Measurements from ENCODE around the gene RIMS3.

The RIMS3 gene

GRCh38 chr1:40668769-40669525, 3.5 kb upstream of the RIMS3 start:
- peaks cover 11 to 16% of the 10 kb centered on the region in 2 donors for H3K4me1 ChIP-seq (ENCODE audit: control insufficient read depth in 1 of 2, insufficient read depth in 2 of 2, low read length in 2 of 2)
- H3K4me3 ChIP-seq (ENCODE audit: low read depth in 1 of 2, low read length in 2 of 2): peak overlapping the region; percentile 26 to 45
- H3K9me3 ChIP-seq (ENCODE audit: control insufficient read depth in 1 of 2, low read length in 2 of 2): no peaks in the 10 kb centered on the region
- no peaks in the 10 kb centered on the region for H3K36me3 ChIP-seq (ENCODE audit: control insufficient read depth in 1 of 2, insufficient read depth in 2 of 2, low read length in 2 of 2)
- H3K27ac ChIP-seq (ENCODE audit: low read depth, low read length): no peak overlapping the region
- H3K9ac ChIP-seq (ENCODE audit: low read depth in 1 of 2, low read length in 2 of 2): peak overlapping the region in 1 of 2 donors; percentile 22
- no peaks in the 10 kb centered on the region for H3K27me3 ChIP-seq (ENCODE audit: control insufficient read depth in 1 of 2, insufficient read depth in 2 of 2, low read length in 2 of 2)

GRCh38 chr1:40664791-40665190, 691 bp downstream of the RIMS3 start:
- H3K4me1 ChIP-seq (ENCODE audit: control insufficient read depth in 1 of 2, insufficient read depth in 2 of 2, low read length in 2 of 2): peaks cover 11 to 16% of the 10 kb centered on the region in 2 donors
- H3K36me3 ChIP-seq (ENCODE audit: control insufficient read depth in 1 of 2, insufficient read depth in 2 of 2, low read length in 2 of 2): no peaks in the 10 kb centered on the region
- H3K27me3 ChIP-seq (ENCODE audit: control insufficient read depth in 1 of 2, insufficient read depth in 2 of 2, low read length in 2 of 2): no peaks in the 10 kb centered on the region
- H3K9me3 ChIP-seq (ENCODE audit: control insufficient read depth in 1 of 2, low read length in 2 of 2): no peaks in the 10 kb centered on the region
- H3K9ac ChIP-seq (ENCODE audit: low read depth in 1 of 2, low read length in 2 of 2): no peak overlapping the region
- peak overlapping the region; percentile 66 to 76 for H3K4me3 ChIP-seq (ENCODE audit: low read depth in 1 of 2, low read length in 2 of 2)
- H3K27ac ChIP-seq (ENCODE audit: low read depth, low read length): no peak overlapping the region

GRCh38 chr1:40664167-40664537, 1.3 kb downstream of the RIMS3 start:
- Histone ChIP-seq H3K27me3 (ENCODE audit: control insufficient read depth in 1 of 2, insufficient read depth in 2 of 2, low read length in 2 of 2) (no peaks in the 10 kb centered on the region), H3K36me3 (ENCODE audit: control insufficient read depth in 1 of 2, insufficient read depth in 2 of 2, low read length in 2 of 2) (no peaks in the 10 kb centered on the region), H3K9me3 (ENCODE audit: control insufficient read depth in 1 of 2, low read length in 2 of 2) (no peaks in the 10 kb centered on the region), H3K4me1 (ENCODE audit: control insufficient read depth in 1 of 2, insufficient read depth in 2 of 2, low read length in 2 of 2) (peaks cover 11 to 15% of the 10 kb centered on the region in 2 donors), H3K9ac (ENCODE audit: low read depth in 1 of 2, low read length in 2 of 2) (no peak overlapping the region), H3K27ac (ENCODE audit: low read depth, low read length) (no peak overlapping the region), H3K4me3 (ENCODE audit: low read depth in 1 of 2, low read length in 2 of 2) (no peak overlapping the region)

GRCh38 chr1:40663324-40664166, 1.9 kb downstream of the RIMS3 start:
- H3K4me1 ChIP-seq (ENCODE audit: control insufficient read depth in 1 of 2, insufficient read depth in 2 of 2, low read length in 2 of 2): peaks cover 9 to 11% of the 10 kb centered on the region in 2 donors
- no peaks in the 10 kb centered on the region for H3K9me3 ChIP-seq (ENCODE audit: control insufficient read depth in 1 of 2, low read length in 2 of 2)
- H3K36me3 ChIP-seq (ENCODE audit: control insufficient read depth in 1 of 2, insufficient read depth in 2 of 2, low read length in 2 of 2): no peaks in the 10 kb centered on the region
- H3K4me3 ChIP-seq (ENCODE audit: low read depth in 1 of 2, low read length in 2 of 2): no peak overlapping the region
- no peaks in the 10 kb centered on the region for H3K27me3 ChIP-seq (ENCODE audit: control insufficient read depth in 1 of 2, insufficient read depth in 2 of 2, low read length in 2 of 2)
- no peak overlapping the region for H3K27ac ChIP-seq (ENCODE audit: low read depth, low read length)
- H3K9ac ChIP-seq (ENCODE audit: low read depth in 1 of 2, low read length in 2 of 2): no peak overlapping the region

GRCh38 chr1:40662864-40663263, 2.6 kb downstream of the RIMS3 start:
- Histone ChIP-seq H3K4me1 (ENCODE audit: control insufficient read depth in 1 of 2, insufficient read depth in 2 of 2, low read length in 2 of 2) (peaks cover 8 to 11% of the 10 kb centered on the region in 2 donors), H3K36me3 (ENCODE audit: control insufficient read depth in 1 of 2, insufficient read depth in 2 of 2, low read length in 2 of 2) (no peaks in the 10 kb centered on the region), H3K27ac (ENCODE audit: low read depth, low read length) (no peak overlapping the region), H3K9ac (ENCODE audit: low read depth in 1 of 2, low read length in 2 of 2) (no peak overlapping the region), H3K9me3 (ENCODE audit: control insufficient read depth in 1 of 2, low read length in 2 of 2) (no peaks in the 10 kb centered on the region), H3K27me3 (ENCODE audit: control insufficient read depth in 1 of 2, insufficient read depth in 2 of 2, low read length in 2 of 2) (no peaks in the 10 kb centered on the region), H3K4me3 (ENCODE audit: low read depth in 1 of 2, low read length in 2 of 2) (no peak overlapping the region)

GRCh38 chr1:40662151-40662550, 3.3 kb downstream of the RIMS3 start:
- no peaks in the 10 kb centered on the region for H3K36me3 ChIP-seq (ENCODE audit: control insufficient read depth in 1 of 2, insufficient read depth in 2 of 2, low read length in 2 of 2)
- H3K9me3 ChIP-seq (ENCODE audit: control insufficient read depth in 1 of 2, low read length in 2 of 2): no peaks in the 10 kb centered on the region
- H3K4me1 ChIP-seq (ENCODE audit: control insufficient read depth in 1 of 2, insufficient read depth in 2 of 2, low read length in 2 of 2): peaks cover 8 to 11% of the 10 kb centered on the region in 2 donors
- no peak overlapping the region for H3K9ac ChIP-seq (ENCODE audit: low read depth in 1 of 2, low read length in 2 of 2)
- H3K27ac ChIP-seq (ENCODE audit: low read depth, low read length): no peak overlapping the region
- H3K4me3 ChIP-seq (ENCODE audit: low read depth in 1 of 2, low read length in 2 of 2): no peak overlapping the region
- H3K27me3 ChIP-seq (ENCODE audit: control insufficient read depth in 1 of 2, insufficient read depth in 2 of 2, low read length in 2 of 2): no peaks in the 10 kb centered on the region

GRCh38 chr1:40661678-40662077, 3.8 kb downstream of the RIMS3 start:
- Histone ChIP-seq H3K4me1 (ENCODE audit: control insufficient read depth in 1 of 2, insufficient read depth in 2 of 2, low read length in 2 of 2) (peaks cover 8 to 11% of the 10 kb centered on the region in 2 donors), H3K9me3 (ENCODE audit: control insufficient read depth in 1 of 2, low read length in 2 of 2) (no peaks in the 10 kb centered on the region), H3K9ac (ENCODE audit: low read depth in 1 of 2, low read length in 2 of 2) (no peak overlapping the region), H3K27me3 (ENCODE audit: control insufficient read depth in 1 of 2, insufficient read depth in 2 of 2, low read length in 2 of 2) (no peaks in the 10 kb centered on the region), H3K4me3 (ENCODE audit: low read depth in 1 of 2, low read length in 2 of 2) (no peak overlapping the region), H3K27ac (ENCODE audit: low read depth, low read length) (no peak overlapping the region), H3K36me3 (ENCODE audit: control insufficient read depth in 1 of 2, insufficient read depth in 2 of 2, low read length in 2 of 2) (no peaks in the 10 kb centered on the region)

GRCh38 chr1:40659649-40659947, 5.9 kb downstream of the RIMS3 start:
- H3K27me3 ChIP-seq (ENCODE audit: control insufficient read depth in 1 of 2, insufficient read depth in 2 of 2, low read length in 2 of 2): no peaks in the 10 kb centered on the region
- no peaks in the 10 kb centered on the region for H3K4me1 ChIP-seq (ENCODE audit: control insufficient read depth in 1 of 2, insufficient read depth in 2 of 2, low read length in 2 of 2)
- no peak overlapping the region for H3K9ac ChIP-seq (ENCODE audit: low read depth in 1 of 2, low read length in 2 of 2)
- no peaks in the 10 kb centered on the region for H3K36me3 ChIP-seq (ENCODE audit: control insufficient read depth in 1 of 2, insufficient read depth in 2 of 2, low read length in 2 of 2)
- H3K9me3 ChIP-seq (ENCODE audit: control insufficient read depth in 1 of 2, low read length in 2 of 2): no peaks in the 10 kb centered on the region
- no peak overlapping the region for H3K27ac ChIP-seq (ENCODE audit: low read depth, low read length)
- no peak overlapping the region for H3K4me3 ChIP-seq (ENCODE audit: low read depth in 1 of 2, low read length in 2 of 2)

- Histone ChIP-seq H3K9ac (ENCODE audit: low read depth in 1 of 2, low read length in 2 of 2) (no peak overlapping the region), H3K36me3 (ENCODE audit: control insufficient read depth in 1 of 2, insufficient read depth in 2 of 2, low read length in 2 of 2) (no peaks in the 10 kb centered on the region), H3K4me1 (ENCODE audit: control insufficient read depth in 1 of 2, insufficient read depth in 2 of 2, low read length in 2 of 2) (no peaks in the 10 kb centered on the region), H3K27ac (ENCODE audit: low read depth, low read length) (no peak overlapping the region), H3K4me3 (ENCODE audit: low read depth in 1 of 2, low read length in 2 of 2) (no peak overlapping the region), H3K9me3 (ENCODE audit: control insufficient read depth in 1 of 2, low read length in 2 of 2) (no peaks in the 10 kb centered on the region), H3K27me3 (ENCODE audit: control insufficient read depth in 1 of 2, insufficient read depth in 2 of 2, low read length in 2 of 2) (no peaks in the 10 kb centered on the region)
These were observed 6.5 kb downstream of the RIMS3 start for GRCh38 chr1:40658751-40659648.

- Histone ChIP-seq H3K9me3 (ENCODE audit: control insufficient read depth in 1 of 2, low read length in 2 of 2) (no peaks in the 10 kb centered on the region), H3K36me3 (ENCODE audit: control insufficient read depth in 1 of 2, insufficient read depth in 2 of 2, low read length in 2 of 2) (no peaks in the 10 kb centered on the region), H3K9ac (ENCODE audit: low read depth in 1 of 2, low read length in 2 of 2) (no peak overlapping the region), H3K4me1 (ENCODE audit: control insufficient read depth in 1 of 2, insufficient read depth in 2 of 2, low read length in 2 of 2) (no peaks in the 10 kb centered on the region), H3K27ac (ENCODE audit: low read depth, low read length) (no peak overlapping the region), H3K4me3 (ENCODE audit: low read depth in 1 of 2, low read length in 2 of 2) (no peak overlapping the region), H3K27me3 (ENCODE audit: control insufficient read depth in 1 of 2, insufficient read depth in 2 of 2, low read length in 2 of 2) (no peaks in the 10 kb centered on the region)
These were observed 8.4 kb downstream of the RIMS3 start for GRCh38 chr1:40657046-40657445.

Data from duodenal mucosa (tissue), 2 donors.